DOHH2 (cell line): ENCODE data around the gene PPIL1.

Experiments
- H3F3A ChIP-seq: fragments of 200-600 bp; sonication (generic), shearing (Covaris generic); 2 replicates; pipeline ENCODE4 v1.6.0; 2016; ENCODE audit warnings: antibody characterized with exemption, mild to moderate bottlenecking; ENCODE audit not compliant: control insufficient read depth, insufficient read depth
- H3K27ac ChIP-seq: fragments of 200-600 bp; sonication (generic); 2 replicates; pipeline ENCODE4 v1.5.1; 2014; ENCODE audit warnings: low read depth, mild to moderate bottlenecking, low read length, moderate library complexity
- H3K27me3 ChIP-seq: fragments of 200-600 bp; sonication (generic); 2 replicates; pipeline ENCODE4 v1.6.1; 2014; ENCODE audit warnings: mild to moderate bottlenecking, low read length, mixed read lengths; ENCODE audit not compliant: control insufficient read depth
- H3K36me3 ChIP-seq: fragments of 200-600 bp; sonication (generic); 2 replicates; pipeline ENCODE4 v1.6.1; 2014; ENCODE audit warnings: mild to moderate bottlenecking, low read length, moderate library complexity, mixed read lengths; ENCODE audit not compliant: control insufficient read depth
- H3K4me1 ChIP-seq: fragments of 200-600 bp; sonication (generic); 2 replicates; pipeline ENCODE4 v1.6.1; 2014; ENCODE audit warnings: mild to moderate bottlenecking, low read length, mixed read lengths; ENCODE audit not compliant: control insufficient read depth
- H3K4me2 ChIP-seq: fragments of 200-600 bp; sonication (generic); 2 replicates; pipeline ENCODE4 v1.6.0; 2014; ENCODE audit warnings: mild to moderate bottlenecking, low read length, moderate library complexity
- H3K4me3 ChIP-seq: fragments of 200-600 bp; sonication (generic); 2 replicates; pipeline ENCODE4 v1.5.1; 2014; ENCODE audit warnings: mild to moderate bottlenecking, low read length, mixed read lengths
- H3K79me2 ChIP-seq: fragments of 200-600 bp; sonication (generic); 2 replicates; pipeline ENCODE4 v1.6.1; 2014; ENCODE audit warnings: mild to moderate bottlenecking, low read length, mixed read lengths; ENCODE audit not compliant: control insufficient read depth
- H3K9me2 ChIP-seq: fragments of 200-600 bp; sonication (generic); replicated peaks from 2 replicates; pipeline ENCODE4 v1.6.1; 2014; ENCODE audit warnings: mild to moderate bottlenecking, low read length, mixed read lengths; ENCODE audit not compliant: control insufficient read depth
- H3K9me3 ChIP-seq: fragments of 200-600 bp; sonication (generic); 2 replicates; pipeline ENCODE4 v1.6.1; 2014; ENCODE audit warnings: antibody characterized with exemption, low read length, mixed read lengths; ENCODE audit not compliant: control insufficient read depth, insufficient read depth
- H4K20me1 ChIP-seq: fragments of 200-600 bp; sonication (generic); 2 replicates; pipeline ENCODE4 v1.6.0; 2014; ENCODE audit warnings: low read depth, mild to moderate bottlenecking, antibody characterized with exemption, low read length, moderate library complexity; ENCODE audit not compliant: control insufficient read depth, insufficient read depth
- CTCF ChIP-seq: fragments of 200-600 bp; sonication (generic); IDR thresholded peaks from one replicate; pipeline ENCODE4 v1.5.1; 2014; ENCODE audit warnings: antibody characterized with exemption, mild to moderate bottlenecking, low read depth, low read length; ENCODE audit not compliant: poor library complexity, severe bottlenecking
- EZH2phosphoT487 ChIP-seq: fragments of 200-600 bp; sonication (generic); IDR thresholded peaks from 2 replicates; pipeline ENCODE4 v1.6.1; 2017; ENCODE audit warnings: borderline replicate concordance, mild to moderate bottlenecking, antibody characterized with exemption, low read length, moderate library complexity, mixed read lengths

Gene PPIL1

GRCh38 chr6:36824253-36824652 lies 50.4 kb downstream of the PPIL1 start:
- TF ChIP-seq CTCF (no peak), EZH2phosphoT487 (no peak)
- H3K4me3 ChIP-seq = no peak overlapping the region
- no peaks in the 10 kb centered on the region for H3F3A ChIP-seq
- H4K20me1 ChIP-seq = no peaks in the 10 kb centered on the region
- no peak overlapping the region for H3K4me2 ChIP-seq
- H3K27ac ChIP-seq = no peak overlapping the region
- H3K36me3 ChIP-seq = no peaks in the 10 kb centered on the region
- no peaks in the 10 kb centered on the region; the same call in none of the 2 replicates for H3K27me3 ChIP-seq
- no peaks in the 10 kb centered on the region for H3K4me1 ChIP-seq
- H3K79me2 ChIP-seq = no peaks in the 10 kb centered on the region
- H3K9me2 ChIP-seq = no peaks in the 10 kb centered on the region
- no peaks in the 10 kb centered on the region for H3K9me3 ChIP-seq

GRCh38 chr6:36823421-36824096 lies 51.0 kb downstream of the PPIL1 start:
- H3K4me1 ChIP-seq = no peaks in the 10 kb centered on the region
- H3K4me2 ChIP-seq = no peak overlapping the region
- no peak overlapping the region for H3K27ac ChIP-seq
- TF ChIP-seq CTCF (no peak), EZH2phosphoT487 (no peak)
- no peak overlapping the region for H3K4me3 ChIP-seq
- H3F3A ChIP-seq = no peaks in the 10 kb centered on the region
- H3K36me3 ChIP-seq = no peaks in the 10 kb centered on the region
- H3K27me3 ChIP-seq = no peaks in the 10 kb centered on the region; the same call in none of the 2 replicates
- H4K20me1 ChIP-seq = no peaks in the 10 kb centered on the region
- H3K9me3 ChIP-seq = no peaks in the 10 kb centered on the region
- no peaks in the 10 kb centered on the region for H3K79me2 ChIP-seq
- H3K9me2 ChIP-seq = no peaks in the 10 kb centered on the region

GRCh38 chr6:36822506-36823269 lies 51.9 kb downstream of the PPIL1 start:
- Histone ChIP-seq H4K20me1 (no peaks in the 10 kb centered on the region), H3K4me2 (no peak overlapping the region), H3K27me3 (peaks cover 3% of the 10 kb centered on the region), H3F3A (no peaks in the 10 kb centered on the region), H3K79me2 (no peaks in the 10 kb centered on the region), H3K9me3 (no peaks in the 10 kb centered on the region), H3K4me3 (no peak overlapping the region), H3K36me3 (no peaks in the 10 kb centered on the region), H3K4me1 (no peaks in the 10 kb centered on the region), H3K9me2 (no peaks in the 10 kb centered on the region), H3K27ac (no peak overlapping the region)
- TF ChIP-seq EZH2phosphoT487 (no peak), CTCF (no peak)
